ENCODE measurements around the gene RBM41.

GRCh38 chrX:107014936-107015335 is 103.7 kb downstream of the RBM41 start:
- TF ChIP-seq EZH2 (IDR thresholded peaks at IDR 0.05), result no peak
- TF ChIP-seq POLR2AphosphoS5 (IDR thresholded peaks at IDR 0.05; ENCODE audit: borderline replicate concordance, low read depth, low read length), result no peak
- no peak for TF ChIP-seq FOXP2 (optimal IDR thresholded peaks at IDR 0.05; ENCODE audit: control extremely low read depth, extremely low read length, insufficient read depth)
